GM19463 (cell line): Measurements from ENCODE around the gene LMAN2.

Source experiments
- ATAC-seq: cut with Tn5 transposase; IDR thresholded peaks from one replicate; pipeline ENCODE4 v1.9.1; 2021; ENCODE audit warnings: mild to moderate bottlenecking, moderate library complexity; ENCODE audit not compliant: unreplicated experiment

The LMAN2 gene

DNA sequence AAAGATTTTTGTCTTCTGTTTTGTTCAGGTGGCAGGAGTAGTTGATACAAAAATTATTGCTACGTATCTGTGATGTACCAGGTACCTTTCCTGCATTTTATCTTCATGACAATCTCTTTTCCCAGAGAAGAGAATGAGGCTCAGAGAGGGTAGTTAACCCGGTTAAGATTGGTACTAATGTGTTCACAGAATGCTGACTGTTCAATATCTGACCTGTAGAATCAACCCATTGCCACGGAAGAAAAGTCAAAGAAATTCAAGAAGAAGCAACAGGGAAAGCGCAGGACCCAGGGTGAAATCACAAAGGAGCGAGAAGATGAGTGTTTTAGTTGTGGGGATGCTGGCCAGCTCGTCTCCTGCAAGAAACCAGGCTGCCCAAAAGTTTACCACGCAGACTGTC, 59.7 kb downstream of the LMAN2 start:
- ATAC-seq, result no peak

DNA sequence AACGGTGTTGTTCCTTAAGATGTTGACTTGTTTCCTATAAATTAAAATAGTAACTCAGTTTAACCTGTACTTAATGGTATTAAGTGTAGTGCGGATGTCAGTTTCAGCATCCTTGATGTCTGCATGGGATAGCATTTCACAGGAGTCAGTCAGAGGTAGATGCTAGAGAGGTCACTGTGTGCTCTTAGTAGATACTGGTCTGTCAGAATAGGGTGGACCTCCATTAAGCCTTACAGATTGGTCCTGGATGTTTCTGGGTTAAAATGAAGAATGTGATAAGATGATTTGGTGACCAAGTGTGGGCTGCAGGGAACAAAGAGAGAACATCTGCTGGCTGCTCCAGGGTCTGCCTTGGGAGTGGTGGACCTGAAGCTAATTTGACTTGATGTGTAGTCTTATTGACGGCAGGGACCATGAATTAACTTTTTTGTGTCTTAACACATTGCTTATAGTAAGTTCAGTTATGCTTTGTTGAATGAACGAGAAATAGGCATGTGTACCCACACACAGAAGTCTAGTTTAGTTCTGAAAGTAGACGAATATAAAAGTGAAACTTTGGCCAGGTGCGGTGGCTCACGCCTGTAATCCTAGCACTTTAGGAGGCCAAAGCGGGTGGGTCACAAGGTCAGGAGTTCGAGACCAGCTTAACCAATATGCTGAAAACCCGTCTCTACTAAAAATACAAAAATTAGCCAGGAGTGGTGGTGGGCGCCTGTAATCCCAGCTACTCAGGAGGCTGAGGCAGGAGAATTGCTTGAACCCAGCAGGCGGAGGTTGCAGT, 60.5 kb downstream of the LMAN2 start:
- no peak for ATAC-seq

- ATAC-seq, result no peak
These were observed 63.3 kb downstream of the LMAN2 start for GRCh38 chr5:177288191-177288590.
